ENCODE measurements around the gene ABCA4. TPM values are rescaled to one million over a fixed set of nuclear protein-coding genes. Genes with fewer than 3 reads are reported as not detected.

ABCA4 gene
- total RNA-seq, 1 donor from 2014 or later = 1.4 TPM

DNA sequence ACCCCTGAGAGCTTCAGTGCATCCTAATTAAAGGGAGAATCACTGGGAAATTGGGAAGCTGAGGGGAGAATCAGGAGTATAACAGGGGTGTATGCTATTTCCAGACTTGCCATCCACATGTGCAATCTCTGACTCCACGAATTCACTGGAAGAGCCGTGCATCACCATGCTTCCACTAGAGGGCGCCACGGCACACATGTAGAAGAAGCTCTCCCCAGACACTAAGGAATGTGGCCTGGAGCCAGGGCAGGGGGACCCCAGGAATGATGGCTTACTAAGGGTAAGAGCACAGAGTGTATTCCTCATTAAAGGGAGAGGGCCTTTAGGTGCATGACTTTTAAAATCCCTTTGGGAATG, 81.5 kb downstream of the ABCA4 start:
- Histone ChIP-seq H3K4me1 (peaks cover 17% of the 10 kb centered on the region), H3K27ac (no peak overlapping the region), H3K36me3 (no peaks in the 10 kb centered on the region), H3K4me3 (no peak overlapping the region), H3K27me3 (no peaks in the 10 kb centered on the region), H3K9me3 (no peaks in the 10 kb centered on the region)
- intact Hi-C loops (cut with DNase I) = no loop called here
- TF ChIP-seq, protein P1, sequence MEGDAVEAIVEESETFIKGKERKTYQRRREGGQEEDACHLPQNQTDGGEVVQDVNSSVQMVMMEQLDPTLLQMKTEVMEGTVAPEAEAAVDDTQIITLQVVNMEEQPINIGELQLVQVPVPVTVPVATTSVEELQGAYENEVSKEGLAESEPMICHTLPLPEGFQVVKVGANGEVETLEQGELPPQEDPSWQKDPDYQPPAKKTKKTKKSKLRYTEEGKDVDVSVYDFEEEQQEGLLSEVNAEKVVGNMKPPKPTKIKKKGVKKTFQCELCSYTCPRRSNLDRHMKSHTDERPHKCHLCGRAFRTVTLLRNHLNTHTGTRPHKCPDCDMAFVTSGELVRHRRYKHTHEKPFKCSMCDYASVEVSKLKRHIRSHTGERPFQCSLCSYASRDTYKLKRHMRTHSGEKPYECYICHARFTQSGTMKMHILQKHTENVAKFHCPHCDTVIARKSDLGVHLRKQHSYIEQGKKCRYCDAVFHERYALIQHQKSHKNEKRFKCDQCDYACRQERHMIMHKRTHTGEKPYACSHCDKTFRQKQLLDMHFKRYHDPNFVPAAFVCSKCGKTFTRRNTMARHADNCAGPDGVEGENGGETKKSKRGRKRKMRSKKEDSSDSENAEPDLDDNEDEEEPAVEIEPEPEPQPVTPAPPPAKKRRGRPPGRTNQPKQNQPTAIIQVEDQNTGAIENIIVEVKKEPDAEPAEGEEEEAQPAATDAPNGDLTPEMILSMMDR (IDR thresholded peaks at IDR 0.05) = peak; percentile 83
- DNase-seq (peak; percentile 81), ATAC-seq (peak; percentile 75)

DNA sequence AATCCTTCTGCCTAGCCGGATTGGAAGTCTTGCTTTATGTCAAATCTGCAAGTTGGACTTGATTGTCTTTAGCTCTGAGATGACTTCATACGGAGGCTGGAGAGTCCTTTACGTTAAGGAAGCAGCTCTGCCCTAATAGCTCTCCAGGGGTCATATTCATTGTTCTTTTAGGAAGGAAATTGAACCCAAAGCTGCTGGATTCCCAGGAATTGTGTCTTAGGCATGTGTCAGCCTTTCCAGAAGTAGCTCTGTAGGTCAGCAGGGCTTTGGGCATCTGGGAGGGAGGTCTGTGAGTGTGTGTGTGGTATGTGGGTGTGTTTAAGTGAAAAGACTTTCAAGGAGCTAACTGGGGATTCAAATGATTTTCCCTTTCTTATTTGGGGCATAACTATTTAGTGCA, 82.4 kb downstream of the ABCA4 start:
- Histone ChIP-seq H3K9me3 (no peaks in the 10 kb centered on the region), H3K27me3 (no peaks in the 10 kb centered on the region), H3K4me1 (peaks cover 8% of the 10 kb centered on the region), H3K27ac (no peak overlapping the region), H3K36me3 (no peaks in the 10 kb centered on the region), H3K4me3 (no peak overlapping the region)
- intact Hi-C loops (cut with DNase I) = no loop called here
- no peak for DNase-seq
- ATAC-seq = no peak
- TF ChIP-seq, protein P1 (IDR thresholded peaks at IDR 0.05) = no peak

DNA sequence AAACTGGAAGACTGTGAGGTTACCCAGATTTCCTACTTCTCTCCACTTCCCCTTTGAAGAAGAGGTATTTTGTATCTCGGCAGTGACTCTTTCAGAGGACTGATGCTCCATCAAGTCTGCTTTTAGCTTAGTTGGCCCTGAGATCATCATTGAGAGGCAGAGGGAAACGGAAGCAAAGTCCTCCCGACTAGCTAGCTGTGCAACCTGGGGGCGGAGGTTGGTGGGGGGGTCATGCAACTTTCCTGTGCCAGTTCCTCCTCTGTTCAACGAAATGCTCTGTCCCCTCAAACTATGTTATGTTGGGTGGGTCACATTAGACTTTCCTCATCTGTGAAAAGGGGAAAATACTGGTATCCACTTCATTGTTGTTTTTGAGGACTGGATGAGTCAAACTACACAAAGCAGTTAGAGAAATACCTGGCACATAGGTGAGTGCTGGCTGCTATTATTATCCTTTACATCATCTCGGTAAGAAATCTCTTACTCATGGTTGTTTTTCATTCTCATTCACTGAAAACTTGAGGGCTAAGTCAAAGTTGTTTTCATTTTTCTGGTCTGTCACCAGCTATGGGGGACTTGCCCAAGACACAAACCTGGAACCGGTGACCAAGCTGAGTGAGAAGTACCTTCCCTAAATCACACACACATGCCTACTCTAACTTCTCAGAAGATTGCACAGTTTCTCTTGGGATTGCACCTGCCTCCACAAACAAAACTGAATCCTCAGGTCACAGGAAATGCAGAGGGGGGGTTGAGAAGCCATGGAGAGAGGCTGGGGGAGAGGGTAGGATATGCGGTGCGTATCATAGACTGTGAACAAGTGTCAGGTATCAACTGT, 83.3 kb downstream of the ABCA4 start:
- no peaks in the 10 kb centered on the region for H3K9me3 ChIP-seq
- H3K27ac ChIP-seq = no peak overlapping the region
- no peaks in the 10 kb centered on the region for H3K36me3 ChIP-seq
- no peaks in the 10 kb centered on the region for H3K27me3 ChIP-seq
- H3K4me1 ChIP-seq = peaks cover 8% of the 10 kb centered on the region
- ATAC-seq (no peak), DNase-seq (no peak)
- TF ChIP-seq, protein P1 (IDR thresholded peaks at IDR 0.05) = no peak
- H3K4me3 ChIP-seq = no peak overlapping the region
- intact Hi-C loops (cut with DNase I) = no loop called here

DNA sequence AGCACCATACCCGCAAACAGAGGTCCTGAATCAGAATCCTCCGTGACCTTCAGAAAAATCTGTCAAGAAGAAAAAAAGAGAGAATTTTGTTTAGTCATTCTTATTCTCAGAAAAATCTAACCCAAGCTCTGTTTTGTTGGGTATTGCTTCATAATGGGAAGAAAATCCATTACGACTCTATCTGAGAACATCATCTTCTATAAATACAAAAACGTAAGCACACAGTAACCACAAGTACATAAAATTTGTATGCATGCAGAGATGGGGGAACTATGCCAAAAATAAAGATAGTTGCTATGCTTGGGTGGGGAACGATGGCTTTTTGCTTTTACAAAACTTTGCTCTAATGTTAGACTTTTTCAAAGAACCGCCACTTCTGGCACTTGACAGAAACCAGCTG, 84.2 kb downstream of the ABCA4 start:
- Histone ChIP-seq H3K27ac (no peak overlapping the region), H3K4me3 (no peak overlapping the region), H3K27me3 (no peaks in the 10 kb centered on the region), H3K4me1 (peaks cover 8% of the 10 kb centered on the region), H3K9me3 (no peaks in the 10 kb centered on the region), H3K36me3 (no peaks in the 10 kb centered on the region)
- ATAC-seq = no peak
- DNase-seq = no peak
- TF ChIP-seq, protein P1 (IDR thresholded peaks at IDR 0.05) = no peak
- intact Hi-C loops (cut with DNase I) = no loop called here

DNA sequence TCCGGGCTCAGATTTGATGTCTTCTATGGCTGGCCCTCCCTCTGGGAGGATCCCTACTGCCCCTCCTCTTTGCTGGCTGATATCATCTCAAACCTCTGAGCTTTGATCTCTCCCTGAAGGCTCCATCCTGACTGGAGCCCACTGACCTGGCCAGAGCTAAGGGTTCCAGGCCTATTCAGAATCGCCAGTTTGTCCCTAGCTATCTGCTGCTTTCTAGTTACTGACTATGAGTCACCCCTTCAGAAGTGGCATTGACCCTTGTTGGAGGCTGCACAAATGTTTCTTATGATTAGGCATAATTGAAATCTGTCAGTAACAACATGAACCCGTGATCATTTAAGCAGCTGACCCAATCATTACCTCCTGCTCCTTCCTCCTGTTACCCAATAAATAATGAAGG, 87.1 kb downstream of the ABCA4 start:
- no peak overlapping the region for H3K27ac ChIP-seq
- intact Hi-C loops (cut with DNase I) = no loop called here

More for the DNA sequence above, 87.1 kb downstream of the ABCA4 start:
- TF ChIP-seq, protein P1 (IDR thresholded peaks at IDR 0.05) = no peak
- ATAC-seq = no peak
- DNase-seq = no peak
- Histone ChIP-seq H3K9me3 (no peaks in the 10 kb centered on the region), H3K36me3 (no peaks in the 10 kb centered on the region), H3K27me3 (no peaks in the 10 kb centered on the region), H3K4me3 (no peak overlapping the region), H3K4me1 (no peaks in the 10 kb centered on the region)
